GM19467 (cell line): ENCODE measurements around the gene RABL6.
A peak's percentile ranks its signal among the peaks of the same experiment; 100 is the strongest.
"Not testable (repeated sequence)": the region's sequence is repeated elsewhere in the genome, so short reads cannot be mapped to it uniquely, and the experiment has no call there.

Experiments used
- ATAC-seq: cut with Tn5 transposase; IDR thresholded peaks from one replicate; pipeline ENCODE4 v1.9.1; 2021; ENCODE audit warnings: mild to moderate bottlenecking, moderate library complexity; ENCODE audit not compliant: unreplicated experiment

Gene RABL6

DNA sequence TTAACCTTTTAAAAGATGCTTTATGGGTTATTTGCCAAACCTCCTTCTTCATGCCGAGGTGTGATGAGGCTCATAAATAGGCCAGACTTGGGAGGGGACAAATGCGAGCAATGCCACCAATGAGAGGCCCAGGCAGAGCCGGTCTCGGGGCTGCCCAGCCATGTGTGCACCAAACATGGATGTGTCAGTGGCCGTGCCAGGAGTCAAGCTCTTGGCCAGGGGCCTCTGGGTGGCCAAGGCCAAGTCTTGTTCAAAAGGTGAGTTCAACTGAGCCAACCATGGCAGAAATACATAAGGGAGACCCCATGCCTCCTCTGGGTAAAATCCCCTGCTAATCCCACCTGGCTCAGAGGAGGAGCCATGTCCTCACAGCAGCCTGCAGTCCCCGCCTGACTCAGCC lies 32.6 kb upstream of the RABL6 start:
- no peak for ATAC-seq

DNA sequence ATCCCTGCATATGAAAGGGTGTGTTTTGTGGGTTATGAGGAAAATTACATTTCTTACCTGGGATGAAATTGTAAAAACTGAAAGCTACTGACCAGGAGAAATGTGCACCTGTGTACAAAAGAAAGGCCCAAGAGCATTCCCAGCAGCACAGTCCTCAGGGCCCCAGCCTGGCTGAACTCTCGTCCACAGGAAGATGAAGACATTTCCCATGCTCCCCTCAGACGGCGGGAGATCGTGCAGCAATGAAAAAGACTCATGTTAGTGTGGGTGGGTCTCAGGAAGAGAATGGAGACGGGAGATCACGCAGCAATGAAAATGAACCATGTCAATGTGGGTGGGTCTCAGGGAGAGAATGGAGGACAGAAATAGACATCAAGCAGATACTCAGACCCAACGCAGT lies 30.8 kb upstream of the RABL6 start:
- ATAC-seq, result no peak

DNA sequence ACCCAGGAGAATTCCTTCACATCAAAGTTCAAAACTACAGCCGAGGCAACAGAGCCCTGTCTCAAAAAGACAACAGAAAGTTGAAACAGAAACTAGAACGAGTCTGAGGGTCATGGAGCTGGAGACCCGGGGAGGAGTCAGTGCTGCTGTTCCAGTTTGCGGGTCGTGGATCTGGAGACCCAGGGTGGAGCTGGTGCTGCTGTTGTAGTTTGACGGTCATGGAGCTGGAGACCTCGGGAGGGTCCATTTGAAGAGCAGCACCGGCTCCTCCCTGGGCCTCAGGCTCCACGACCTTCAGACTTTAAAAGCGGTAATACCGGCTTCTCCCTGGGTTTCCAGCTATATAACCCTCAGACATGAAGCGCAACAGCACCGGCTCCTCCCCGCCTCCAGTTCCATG lies 30.4 kb upstream of the RABL6 start:
- no peak for ATAC-seq

DNA sequence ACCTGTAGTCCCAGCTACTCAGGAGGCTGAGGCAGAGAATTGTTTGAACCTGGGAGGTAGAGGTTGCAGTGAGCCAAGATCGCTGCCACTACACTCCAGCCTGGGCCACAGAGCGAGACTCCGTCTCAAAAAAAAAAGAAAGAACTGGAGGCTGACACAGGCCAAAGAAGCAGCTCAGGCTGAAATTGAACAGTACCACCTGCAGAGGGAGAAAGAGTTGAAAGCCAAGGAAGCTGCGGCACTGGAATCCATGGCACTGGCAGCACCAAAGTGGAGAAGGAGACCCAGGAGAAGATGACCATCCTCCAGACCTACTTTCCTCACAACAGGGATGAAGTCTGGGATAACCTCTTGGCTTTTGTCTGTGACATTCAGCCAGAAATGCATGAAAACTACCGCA lies 27.9 kb upstream of the RABL6 start:
- no peak for ATAC-seq

DNA sequence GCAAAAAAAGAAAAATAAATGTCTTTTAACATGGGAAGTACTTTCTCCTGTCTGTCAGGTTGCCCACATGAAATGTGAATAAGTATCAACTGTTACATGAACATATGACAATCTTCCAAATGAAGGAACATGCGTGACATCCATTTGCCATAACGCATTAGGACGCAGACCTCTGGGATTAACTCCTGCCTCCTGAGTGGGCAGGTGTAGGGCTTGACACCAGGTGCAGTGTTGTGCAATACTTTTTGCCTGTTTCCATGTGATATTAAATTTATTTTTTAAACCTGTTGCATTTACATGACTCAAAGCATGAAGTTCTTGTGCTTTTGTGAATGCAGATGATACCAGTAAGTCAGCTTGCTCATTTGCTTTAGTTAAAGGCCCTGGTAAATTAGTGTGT lies 25.3 kb upstream of the RABL6 start:
- no peak for ATAC-seq

DNA sequence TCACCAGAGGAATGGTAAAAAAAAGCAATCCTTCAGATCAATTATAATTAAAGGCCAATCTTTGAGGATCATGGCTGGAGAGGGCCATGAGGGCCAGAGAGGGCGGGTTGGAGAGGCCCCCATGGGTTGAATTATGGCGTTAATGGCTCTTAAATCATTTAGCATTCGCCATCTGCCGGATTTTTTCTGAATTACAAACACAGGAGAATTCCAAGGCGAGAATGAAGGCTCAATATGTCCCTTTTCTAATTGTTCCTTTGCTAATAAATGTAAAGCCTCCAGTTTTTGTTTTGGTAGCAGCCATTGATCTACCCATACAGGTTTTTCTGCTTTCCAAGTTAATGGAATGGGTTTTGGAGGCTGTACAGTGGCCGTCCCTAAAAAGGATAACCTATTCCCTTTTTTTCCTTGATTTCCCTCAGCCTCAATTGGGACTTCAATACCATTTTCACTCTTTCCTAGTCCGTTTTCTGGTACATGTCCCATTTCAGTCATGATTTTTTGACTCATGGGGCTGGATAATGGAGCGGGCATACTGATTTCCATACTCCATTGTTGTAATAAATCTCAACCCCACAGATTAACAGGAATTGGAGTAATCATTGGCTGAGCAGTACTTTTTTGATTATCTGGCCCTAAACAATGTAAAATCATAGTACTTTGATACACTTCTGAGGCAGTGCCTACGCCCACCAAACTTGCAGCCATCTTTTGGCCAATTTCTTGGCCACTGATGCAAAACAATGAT lies 23.3 kb upstream of the RABL6 start:
- no peak for ATAC-seq

DNA sequence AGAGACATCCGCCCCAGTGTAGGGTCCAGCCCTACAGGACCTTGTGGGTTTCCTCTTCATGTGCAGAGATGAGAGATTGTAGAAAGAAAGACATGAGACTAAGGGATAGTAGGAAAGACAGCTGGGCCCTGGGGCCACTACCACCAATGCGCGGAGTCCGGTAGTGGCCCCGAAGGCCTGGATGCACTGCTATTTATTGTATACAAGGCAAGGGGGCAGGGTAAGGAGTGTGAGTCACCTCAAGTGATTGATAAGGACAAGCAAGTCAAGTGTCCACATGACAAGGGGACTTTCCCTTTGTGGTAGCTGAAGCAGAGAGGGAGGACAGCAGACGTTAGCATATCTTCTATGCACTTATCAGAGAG lies 22.8 kb upstream of the RABL6 start:
- ATAC-seq, result no peak

DNA sequence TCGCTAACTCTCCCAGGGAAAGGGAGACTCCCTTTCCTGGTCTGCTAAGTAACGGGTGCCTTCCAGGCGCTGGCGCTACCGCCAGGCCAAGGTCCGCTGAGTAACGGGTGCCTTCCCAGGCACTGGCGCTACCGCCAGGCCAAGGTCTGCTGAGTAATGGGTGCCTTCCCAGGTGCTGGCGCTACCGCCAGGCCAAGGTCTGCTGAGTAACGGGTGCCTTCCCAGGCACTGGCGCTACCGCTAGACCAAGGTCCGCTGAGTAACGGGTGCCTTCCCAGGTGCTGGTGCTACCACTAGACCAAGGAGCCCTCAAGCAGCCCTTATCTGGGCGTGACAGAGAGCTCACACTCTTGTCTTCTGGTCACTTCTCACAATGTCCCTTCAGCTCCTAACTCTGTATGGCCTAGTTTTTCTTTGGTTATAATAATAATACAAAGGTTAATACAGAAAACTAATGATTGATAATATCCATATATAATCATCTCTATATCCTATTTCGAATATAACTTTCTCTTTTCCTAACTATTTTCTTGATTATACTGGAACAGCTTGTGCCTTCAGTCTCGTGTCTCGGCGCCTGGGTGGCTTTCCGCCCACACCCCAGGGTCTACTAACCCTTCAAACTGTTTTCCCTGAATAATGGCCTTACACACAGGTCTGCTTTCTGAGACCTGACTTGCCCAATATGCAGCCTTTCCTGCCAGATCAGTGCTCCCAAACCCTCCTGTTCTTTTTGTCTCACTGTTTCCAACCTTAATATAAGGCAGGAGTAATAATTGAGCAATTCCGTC lies 22.0 kb upstream of the RABL6 start:
- not testable (repeated sequence) for ATAC-seq

DNA sequence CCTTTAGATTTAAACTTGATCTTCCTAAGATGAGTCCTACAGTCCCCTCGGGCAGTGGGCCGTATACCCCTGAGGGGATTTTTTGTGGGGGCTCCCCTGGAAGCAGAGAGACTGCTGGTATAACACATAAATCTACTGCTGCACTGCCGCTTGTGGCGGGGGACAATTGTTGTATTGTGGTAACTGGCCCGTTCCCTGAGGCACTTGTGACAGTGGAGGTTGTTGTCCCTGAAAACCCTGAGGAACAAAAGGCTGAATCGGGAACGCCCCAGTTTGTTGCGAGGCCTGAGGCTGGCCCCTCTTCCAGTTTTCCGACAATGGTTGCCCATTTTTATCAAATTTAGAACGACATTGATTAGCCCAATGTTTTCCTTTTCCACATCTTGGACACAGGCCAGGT lies 21.3 kb upstream of the RABL6 start:
- ATAC-seq, result no peak

DNA sequence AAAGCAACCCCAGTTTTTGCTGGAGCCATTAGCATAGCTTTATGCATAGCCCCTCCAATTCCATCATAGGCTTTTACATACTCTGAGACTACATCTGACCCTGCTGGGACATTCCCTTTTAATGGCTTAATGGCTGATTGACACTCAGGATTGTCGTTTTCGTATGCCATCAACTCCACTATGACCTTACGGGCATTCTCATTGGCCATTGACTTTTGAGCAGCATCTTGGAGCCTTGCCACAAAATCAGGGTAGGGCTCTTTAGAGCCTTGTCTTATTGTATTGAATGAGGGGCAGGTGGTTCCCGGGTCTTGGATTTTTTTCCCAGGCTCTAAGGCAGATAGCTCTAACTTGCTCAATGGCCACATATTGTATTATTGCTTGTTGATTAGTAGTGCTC lies 20.8 kb upstream of the RABL6 start:
- ATAC-seq, result not testable (repeated sequence)

DNA sequence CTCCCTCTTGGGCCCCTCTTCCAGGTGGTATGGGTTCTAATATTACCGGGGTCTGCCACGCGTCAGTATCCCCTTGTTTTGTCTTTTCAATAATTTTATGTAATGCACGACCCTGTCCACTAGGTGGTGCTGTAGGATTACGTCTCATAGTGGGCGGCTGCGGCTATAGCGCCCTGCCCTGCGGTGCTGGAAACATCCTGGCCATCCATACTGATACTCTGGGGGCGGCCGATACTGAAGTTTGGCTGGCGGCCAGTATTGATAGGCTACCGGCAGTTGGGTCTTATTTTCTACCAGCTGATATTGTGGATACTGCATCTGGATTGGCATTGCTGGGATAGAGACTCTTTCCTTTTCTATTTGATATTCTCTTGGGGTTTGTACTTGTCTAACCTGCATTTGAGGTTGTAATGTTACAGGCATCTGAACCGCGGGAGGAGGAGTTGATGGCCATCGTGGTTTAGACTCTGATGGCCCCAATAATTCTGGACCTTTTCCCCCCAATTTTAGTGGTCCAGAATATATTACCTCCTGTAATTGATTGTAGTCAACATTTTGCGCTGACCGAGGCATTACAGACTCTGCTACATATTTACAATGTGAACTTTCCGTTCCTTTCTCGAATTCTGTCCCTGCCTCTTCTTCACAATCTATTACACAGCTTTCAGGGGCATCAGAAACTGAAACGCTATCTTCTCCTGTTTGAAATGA lies 19.9 kb upstream of the RABL6 start:
- no peak for ATAC-seq

DNA sequence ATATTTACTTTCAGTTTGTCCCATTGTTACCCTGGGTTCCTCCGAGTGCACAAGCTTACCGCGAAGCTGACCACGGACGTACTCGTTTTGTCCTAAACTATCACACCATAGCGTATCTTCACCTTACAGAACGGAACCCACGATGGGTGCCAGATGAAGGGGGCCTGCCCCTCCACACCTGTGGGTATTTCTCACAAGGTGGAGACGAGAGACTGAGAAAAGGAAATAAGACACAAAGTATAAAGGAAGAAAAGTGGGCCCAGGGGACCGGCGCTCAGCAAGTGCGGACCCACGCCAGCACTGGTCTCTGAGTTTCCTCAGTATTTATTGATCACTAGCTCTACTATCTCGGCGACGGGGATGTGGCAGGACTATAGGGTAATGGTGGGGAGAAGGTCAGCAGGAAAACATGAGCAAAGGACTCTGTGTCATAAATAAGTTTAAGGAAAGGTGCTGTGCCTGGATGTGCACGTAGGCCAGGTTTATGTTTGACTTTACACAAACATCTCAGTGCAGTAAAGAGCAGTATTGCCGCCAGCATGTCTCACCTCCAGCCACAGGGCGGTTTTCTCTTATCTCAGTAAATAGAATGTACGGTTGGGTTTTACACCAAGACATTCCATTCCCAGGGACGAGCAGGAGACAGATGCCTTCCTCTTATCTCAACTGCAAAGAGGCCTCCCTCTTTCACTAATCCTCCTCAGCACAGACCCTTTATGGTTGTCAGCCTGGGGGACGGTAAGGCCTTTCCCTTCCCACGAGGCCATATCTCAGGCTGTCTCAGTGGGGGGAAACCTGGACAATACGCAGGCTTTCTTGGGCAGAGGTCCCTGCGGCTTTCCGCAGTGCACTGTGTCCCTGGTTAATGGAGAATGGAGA lies 18.9 kb upstream of the RABL6 start:
- ATAC-seq, result not testable (repeated sequence)

DNA sequence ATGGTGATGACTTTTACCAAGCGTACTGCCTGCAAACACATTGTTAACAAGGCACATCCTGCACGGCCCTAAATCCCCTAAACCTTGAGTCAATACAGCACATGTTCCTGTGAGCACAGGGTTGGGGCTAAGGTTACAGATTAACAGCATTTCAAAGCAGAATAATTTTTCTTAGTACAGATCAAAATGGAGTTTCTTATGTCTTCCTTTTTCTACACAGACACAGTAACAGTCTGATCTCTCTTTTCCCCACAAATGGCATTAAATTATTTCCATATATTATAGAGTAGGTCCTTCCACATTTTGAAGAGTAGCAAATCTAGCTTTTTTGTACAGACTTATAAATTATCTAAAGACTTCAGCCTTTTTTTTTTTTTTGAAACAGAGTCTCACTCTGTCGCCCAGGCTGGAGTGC lies 18.2 kb upstream of the RABL6 start:
- ATAC-seq, result no peak

DNA sequence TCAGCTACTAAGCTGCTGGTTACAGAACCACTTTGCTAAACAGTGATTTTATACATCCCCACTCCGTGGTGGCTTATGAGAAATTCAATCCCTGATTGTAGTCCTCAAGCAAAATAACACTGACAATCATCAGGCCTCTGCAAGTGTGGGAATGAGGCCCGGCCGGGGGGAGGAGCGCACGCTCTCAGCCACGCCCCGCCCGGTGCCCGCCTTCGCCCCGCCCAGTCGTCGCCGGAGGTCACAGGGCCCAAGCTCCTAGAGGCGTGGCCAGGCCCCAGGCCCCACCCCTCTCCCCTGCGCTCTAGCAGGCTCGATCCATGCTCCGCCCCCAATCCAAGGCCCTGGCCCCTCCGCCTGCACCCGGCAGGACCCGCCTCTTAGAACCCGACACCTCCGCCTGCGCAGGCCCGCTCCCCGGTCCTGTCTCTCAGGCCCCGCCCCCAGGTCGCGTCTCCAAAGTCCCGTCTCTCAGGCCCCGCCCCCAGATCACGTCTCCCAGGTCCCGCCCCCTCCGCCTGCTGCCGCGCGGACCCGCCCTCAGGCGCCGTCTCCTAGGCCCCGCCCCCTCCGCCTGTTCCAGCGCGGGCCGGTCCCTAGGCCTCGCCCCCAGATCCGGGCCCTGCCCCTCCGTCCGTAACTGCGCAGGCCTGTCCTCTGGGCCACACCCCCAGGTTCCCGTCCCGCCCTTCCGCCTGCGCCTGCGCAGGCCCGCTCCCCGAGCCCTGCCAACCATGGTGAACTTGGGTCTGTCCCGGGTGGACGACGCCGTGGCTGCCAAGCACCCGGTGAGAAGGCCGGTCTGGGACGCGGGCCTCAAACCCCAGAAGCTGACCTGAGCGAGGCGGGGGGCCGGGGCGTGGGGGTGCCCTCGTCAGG lies 16.9 kb upstream of the RABL6 start, which contains the start of gene TMEM141:
TSS of gene TMEM141 (plus strand) at position 705 of the 876 bp plus-strand sequence. CDS start at position 732, 27 bp downstream.
- ATAC-seq, result peak; percentile 77

DNA sequence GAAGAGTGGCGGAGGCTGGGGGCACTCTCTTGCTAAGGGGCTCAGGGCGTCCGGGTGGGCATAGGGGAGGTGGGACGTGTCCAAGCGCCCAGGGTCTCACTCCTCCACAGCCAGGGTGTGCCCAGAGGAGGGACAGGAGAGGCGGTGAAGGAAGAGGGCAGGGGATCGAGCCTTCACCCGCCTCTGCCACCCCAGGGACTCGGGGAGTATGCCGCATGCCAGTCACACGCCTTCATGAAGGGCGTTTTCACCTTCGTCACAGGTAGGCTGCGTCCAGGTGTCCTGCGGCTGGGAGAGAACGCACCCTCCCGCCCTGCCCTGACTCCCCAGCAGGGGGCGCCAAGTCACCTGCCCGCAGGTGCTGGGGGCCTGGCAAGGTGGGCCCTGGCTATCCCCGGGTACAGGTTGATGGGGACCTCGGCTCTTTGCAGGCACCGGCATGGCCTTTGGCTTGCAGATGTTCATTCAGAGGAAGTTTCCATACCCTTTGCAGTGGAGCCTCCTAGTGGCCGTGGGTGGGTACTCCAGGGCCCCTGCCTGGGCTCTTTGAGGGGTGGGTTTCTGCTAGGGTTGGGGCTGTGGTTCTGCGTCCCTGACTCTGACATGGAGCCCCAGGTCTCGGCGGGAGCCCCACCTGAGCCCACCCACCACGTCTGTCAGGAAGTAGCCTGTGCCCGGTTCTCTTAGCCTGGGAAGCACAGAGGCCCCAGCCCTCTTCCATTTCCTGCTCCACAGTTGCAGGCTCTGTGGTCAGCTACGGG lies 16.1 kb upstream of the RABL6 start:
- ATAC-seq, result peak; percentile 12

DNA sequence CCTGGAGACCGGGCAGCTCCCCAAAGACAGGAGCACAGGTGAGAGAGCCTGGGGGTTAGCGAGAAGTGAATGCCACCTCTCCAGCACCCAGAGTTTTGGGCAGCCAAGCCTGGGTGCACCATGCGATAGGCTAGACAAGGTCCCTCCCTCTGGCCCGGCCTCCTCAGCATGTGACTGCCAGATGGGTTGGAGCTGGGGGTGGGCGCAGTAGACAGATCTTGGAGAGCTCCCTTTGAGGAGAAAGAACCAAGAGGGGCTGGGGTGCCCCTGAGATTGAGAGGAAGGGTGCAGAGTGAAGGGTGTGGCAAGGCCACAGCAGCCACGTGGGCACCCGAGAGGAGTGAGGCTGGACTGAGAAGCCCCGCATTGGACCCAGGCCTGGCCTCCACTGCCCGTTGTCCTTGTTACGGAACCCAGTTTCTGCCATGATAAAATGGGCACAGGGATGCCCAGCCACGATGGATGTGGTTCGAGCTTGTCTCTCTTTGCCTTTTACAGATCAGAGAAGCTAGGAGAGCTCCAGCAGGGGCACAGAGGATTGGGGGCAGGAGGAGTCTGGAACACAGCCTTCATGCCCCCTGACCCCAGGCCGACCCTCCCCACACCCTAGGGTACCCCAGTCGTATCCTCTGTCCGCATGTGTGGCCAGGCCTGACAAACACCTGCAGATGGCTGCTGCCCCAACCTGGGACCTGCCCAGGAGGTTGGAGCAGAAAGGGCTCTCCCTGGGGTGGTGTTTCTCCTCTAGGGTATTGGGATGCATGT lies 15.2 kb upstream of the RABL6 start:
- ATAC-seq, result no peak

DNA sequence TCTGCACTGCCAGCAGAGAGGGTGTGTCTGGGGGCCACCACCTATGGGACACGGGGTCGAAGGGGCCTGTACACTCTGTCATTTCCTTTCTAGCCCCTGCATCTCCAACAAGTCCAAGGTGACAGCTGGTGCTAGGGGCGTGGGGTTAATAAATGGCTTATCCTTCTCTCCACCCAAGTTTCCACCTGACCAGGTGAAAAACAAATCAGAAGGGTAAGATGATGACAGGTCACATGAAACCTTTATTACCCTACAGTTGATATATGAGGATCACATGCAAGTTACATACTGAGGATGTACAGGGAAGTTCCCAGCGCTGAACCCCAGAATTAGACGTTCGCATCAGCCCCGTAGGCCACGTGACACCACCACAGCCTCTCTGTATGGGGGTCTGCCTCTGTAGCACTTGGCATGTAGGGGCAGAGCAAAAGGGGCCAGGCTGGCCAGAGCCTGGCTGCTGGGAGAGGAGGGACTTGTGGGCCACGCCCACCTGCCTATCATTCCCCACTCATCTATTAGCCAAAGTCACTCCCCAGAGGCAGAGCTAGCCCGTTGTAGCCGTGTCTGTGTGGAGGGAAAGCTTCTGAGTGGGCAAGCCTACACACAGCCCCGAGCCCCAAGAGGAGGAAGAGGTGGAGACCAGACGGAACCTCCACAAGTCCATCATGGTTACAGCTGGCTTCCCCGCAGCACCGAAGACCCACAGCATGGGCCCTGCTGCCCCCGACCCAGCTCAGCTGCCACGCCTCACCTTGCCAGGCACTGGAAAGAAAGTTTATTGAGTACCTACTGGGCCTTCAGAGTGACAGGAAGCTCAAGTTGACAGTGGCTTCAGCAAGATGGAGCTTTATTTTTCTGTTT lies 14.4 kb upstream of the RABL6 start:
- no peak for ATAC-seq
